GM23338 (cell line): Measurements from ENCODE around the gene MYG1.

Source experiments
- CREB1 ChIP-seq: fragments of 250-450 bp; sonication (Bioruptor Pico); IDR thresholded peaks from 2 replicates; pipeline ENCODE4 v1.5.0; 2020; ENCODE audit warnings: low read depth, mild to moderate bottlenecking, moderate library complexity
- CTCF ChIP-seq, 2 experiments: fragments of 200-600 bp in 1 of 2; sonication (generic) in 1 of 2; conservative IDR thresholded peaks; 2 replicates each; pipeline versions ENCODE4 v1.5.1 to v1.6.1; 2016 to 2017; ENCODE audit warnings: antibody characterized with exemption in 2 of 2, low read depth in 2 of 2, mild to moderate bottlenecking in 2 of 2, moderate library complexity in 1 of 2
- ETS1 ChIP-seq: IDR thresholded peaks from 2 replicates; pipeline ENCODE4 v1.6.1; 2016; ENCODE audit warnings: antibody characterized with exemption
- EZH2 ChIP-seq: fragments of 200-600 bp; sonication (generic); IDR thresholded peaks from one replicate; pipeline ENCODE4 v1.8.0; 2017; ENCODE audit warnings: antibody characterized with exemption, mild to moderate bottlenecking, low read depth; ENCODE audit not compliant: unreplicated experiment
- EZH2phosphoT487 ChIP-seq: fragments of 200-600 bp; sonication (generic); IDR thresholded peaks from one replicate; pipeline ENCODE4 v1.8.1; 2018; ENCODE audit warnings: antibody characterized with exemption; ENCODE audit not compliant: unreplicated experiment
- JUNB ChIP-seq: IDR thresholded peaks from one replicate; pipeline ENCODE4 v1.6.1; 2016; ENCODE audit warnings: antibody characterized with exemption; ENCODE audit not compliant: unreplicated experiment
- NANOG ChIP-seq: IDR thresholded peaks from 2 replicates; pipeline ENCODE4 v1.6.1; 2016; ENCODE audit warnings: antibody characterized with exemption, borderline replicate concordance
- POLR2AphosphoS5 ChIP-seq: IDR thresholded peaks from 2 replicates; pipeline ENCODE4 v1.6.1; 2016; ENCODE audit warnings: antibody characterized with exemption, low read depth
- REST ChIP-seq: IDR thresholded peaks from one replicate; pipeline ENCODE4 v1.6.1; 2018; ENCODE audit warnings: antibody characterized with exemption; ENCODE audit not compliant: unreplicated experiment
- STAT1 ChIP-seq: IDR thresholded peaks from one replicate; pipeline ENCODE4 v1.6.1; 2016; ENCODE audit warnings: antibody characterized with exemption; ENCODE audit not compliant: unreplicated experiment
- ZNF114 ChIP-seq: fragments of 250-450 bp; sonication (Bioruptor Pico); IDR thresholded peaks from 2 replicates; pipeline ENCODE4 v1.5.0; 2020; ENCODE audit warnings: mild to moderate bottlenecking, moderate library complexity
- ZNF331 ChIP-seq: fragments of 250-450 bp; sonication (Bioruptor Pico); IDR thresholded peaks from 2 replicates; pipeline ENCODE4 v1.5.0; 2020; ENCODE audit warnings: low read depth, mild to moderate bottlenecking, moderate library complexity
- ZNF462 ChIP-seq: fragments of 250-450 bp; sonication (Bioruptor Pico); IDR thresholded peaks from 2 replicates; pipeline ENCODE4 v1.5.0; 2020; ENCODE audit warnings: mild to moderate bottlenecking, moderate library complexity

GRCh38 chr12:53279283-53279869 lies 20.1 kb upstream of the MYG1 start:
- TF ChIP-seq EZH2phosphoT487 (no peak), CTCF (conservative IDR thresholded peaks at IDR 0.05; ENCODE audit: low read depth in 2 of 2) (no peak), EZH2 (no peak), POLR2AphosphoS5 (no peak), ZNF462 (CRISPR knock-in tag) (no peak), ZNF331 (no peak), REST (no peak), CREB1 (CRISPR knock-in tag) (no peak), JUNB (no peak), ETS1 (no peak), STAT1 (no peak), NANOG (no peak), ZNF114 (CRISPR knock-in tag) (no peak)
